Measurements from ENCODE around the gene SH2D3C. TPM values are rescaled to one million over a fixed set of nuclear protein-coding genes. Genes with fewer than 3 reads are reported as not detected.

Gene SH2D3C
- total RNA-seq, 1 donor from 2014 or later: 85.3 TPM

GRCh38 chr9:127749090-127749787, 29.2 kb downstream of the SH2D3C start:
- TF ChIP-seq CTCF (IDR thresholded peaks at IDR 0.05): no peak
- Histone ChIP-seq H3K27ac (no peak overlapping the region), H3K4me1 (no peaks in the 10 kb centered on the region), H3K4me3 (no peak overlapping the region), H3K9me3 (no peaks in the 10 kb centered on the region), H3K36me3 (peaks cover 58% of the 10 kb centered on the region), H3K27me3 (peaks cover 6% of the 10 kb centered on the region)
- intact Hi-C loops (cut with DNase I): no loop called here
- DNase-seq (no peak), ATAC-seq (no peak)

- no peak for TF ChIP-seq CTCF (IDR thresholded peaks at IDR 0.05)
- ATAC-seq: no peak
- Histone ChIP-seq H3K9me3 (no peaks in the 10 kb centered on the region), H3K36me3 (peaks cover 71% of the 10 kb centered on the region), H3K4me1 (peaks cover 6% of the 10 kb centered on the region), H3K27me3 (no peaks in the 10 kb centered on the region), H3K4me3 (no peak overlapping the region), H3K27ac (no peak overlapping the region)
- no peak for DNase-seq
- intact Hi-C loops (cut with DNase I): no loop called here
These were observed 31.4 kb downstream of the SH2D3C start for GRCh38 chr9:127746959-127747569.

- intact Hi-C loops (cut with DNase I): no loop called here
- no peak overlapping the region for H3K27ac ChIP-seq
- no peak overlapping the region for H3K4me3 ChIP-seq
- peaks cover 82% of the 10 kb centered on the region for H3K36me3 ChIP-seq
- ATAC-seq: no peak
- H3K9me3 ChIP-seq: no peaks in the 10 kb centered on the region
- H3K4me1 ChIP-seq: peaks cover 12% of the 10 kb centered on the region
- no peak for TF ChIP-seq CTCF (IDR thresholded peaks at IDR 0.05)
- no peak for DNase-seq
- H3K27me3 ChIP-seq: no peaks in the 10 kb centered on the region
These were observed 33.9 kb downstream of the SH2D3C start for GRCh38 chr9:127744398-127745110.

GRCh38 chr9:127742435-127743088, 35.9 kb downstream of the SH2D3C start:
- intact Hi-C loops (cut with DNase I): no loop called here
- Histone ChIP-seq H3K4me3 (peak overlapping the region; percentile 26), H3K4me1 (peaks cover 12% of the 10 kb centered on the region), H3K27me3 (no peaks in the 10 kb centered on the region), H3K27ac (no peak overlapping the region), H3K9me3 (no peaks in the 10 kb centered on the region), H3K36me3 (peaks cover 69% of the 10 kb centered on the region)
- peak; percentile 6 for ATAC-seq
- no peak for DNase-seq
- no peak for TF ChIP-seq CTCF (IDR thresholded peaks at IDR 0.05)

- Histone ChIP-seq H3K4me3 (peak overlapping the region; percentile 26), H3K36me3 (peaks cover 66% of the 10 kb centered on the region), H3K4me1 (peaks cover 12% of the 10 kb centered on the region), H3K27ac (no peak overlapping the region), H3K9me3 (no peaks in the 10 kb centered on the region), H3K27me3 (no peaks in the 10 kb centered on the region)
- peak; percentile 89 for DNase-seq
- intact Hi-C loops (cut with DNase I): no loop called here
- peak; percentile 82 for ATAC-seq
- TF ChIP-seq CTCF (IDR thresholded peaks at IDR 0.05): no peak
These were observed 36.5 kb downstream of the SH2D3C start for GRCh38 chr9:127741831-127742434.
